ENCODE measurements around the gene NTHL1. TPM values are rescaled to one million over a fixed set of nuclear protein-coding genes. Genes with fewer than 3 reads are reported as not detected.

Gene NTHL1
- total RNA-seq, 1 donor from 2014 or later = 44.0 TPM

DNA sequence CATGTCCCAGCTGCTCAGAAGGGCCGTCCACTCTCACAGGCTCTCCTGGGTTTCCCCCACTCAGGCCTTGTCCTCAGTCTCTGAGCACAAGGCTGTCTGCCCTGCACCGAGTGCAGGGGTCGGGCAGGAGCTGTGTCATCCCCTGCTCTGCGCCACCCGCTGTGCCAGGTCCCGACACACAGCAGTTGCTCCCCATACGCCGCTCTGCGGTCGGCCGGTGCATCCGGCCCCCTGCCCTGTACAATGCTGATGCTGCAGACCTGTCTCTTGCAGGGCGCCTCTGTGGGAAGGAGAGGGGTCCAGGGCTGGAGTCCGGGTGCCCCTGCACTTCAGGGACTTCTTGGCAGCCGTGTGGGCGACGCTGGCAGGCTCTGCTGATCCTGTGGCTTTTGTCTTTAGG lies 6.3 kb upstream of the NTHL1 start:
- TF ChIP-seq, protein P1, sequence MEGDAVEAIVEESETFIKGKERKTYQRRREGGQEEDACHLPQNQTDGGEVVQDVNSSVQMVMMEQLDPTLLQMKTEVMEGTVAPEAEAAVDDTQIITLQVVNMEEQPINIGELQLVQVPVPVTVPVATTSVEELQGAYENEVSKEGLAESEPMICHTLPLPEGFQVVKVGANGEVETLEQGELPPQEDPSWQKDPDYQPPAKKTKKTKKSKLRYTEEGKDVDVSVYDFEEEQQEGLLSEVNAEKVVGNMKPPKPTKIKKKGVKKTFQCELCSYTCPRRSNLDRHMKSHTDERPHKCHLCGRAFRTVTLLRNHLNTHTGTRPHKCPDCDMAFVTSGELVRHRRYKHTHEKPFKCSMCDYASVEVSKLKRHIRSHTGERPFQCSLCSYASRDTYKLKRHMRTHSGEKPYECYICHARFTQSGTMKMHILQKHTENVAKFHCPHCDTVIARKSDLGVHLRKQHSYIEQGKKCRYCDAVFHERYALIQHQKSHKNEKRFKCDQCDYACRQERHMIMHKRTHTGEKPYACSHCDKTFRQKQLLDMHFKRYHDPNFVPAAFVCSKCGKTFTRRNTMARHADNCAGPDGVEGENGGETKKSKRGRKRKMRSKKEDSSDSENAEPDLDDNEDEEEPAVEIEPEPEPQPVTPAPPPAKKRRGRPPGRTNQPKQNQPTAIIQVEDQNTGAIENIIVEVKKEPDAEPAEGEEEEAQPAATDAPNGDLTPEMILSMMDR (IDR thresholded peaks at IDR 0.05; ENCODE audit: insufficient read depth, low read length, severe bottlenecking) = no peak
- Histone ChIP-seq H3K36me3 (ENCODE audit: control insufficient read depth, insufficient read depth, low read length) (peaks cover 23% of the 10 kb centered on the region), H3K27me3 (ENCODE audit: control insufficient read depth, insufficient read depth, low read length) (no peaks in the 10 kb centered on the region), H3K4me3 (ENCODE audit: low read depth, low read length) (no peak overlapping the region)
- FAIRE-seq (no peak), DNase-seq (ENCODE audit: low read depth) (no peak)

DNA sequence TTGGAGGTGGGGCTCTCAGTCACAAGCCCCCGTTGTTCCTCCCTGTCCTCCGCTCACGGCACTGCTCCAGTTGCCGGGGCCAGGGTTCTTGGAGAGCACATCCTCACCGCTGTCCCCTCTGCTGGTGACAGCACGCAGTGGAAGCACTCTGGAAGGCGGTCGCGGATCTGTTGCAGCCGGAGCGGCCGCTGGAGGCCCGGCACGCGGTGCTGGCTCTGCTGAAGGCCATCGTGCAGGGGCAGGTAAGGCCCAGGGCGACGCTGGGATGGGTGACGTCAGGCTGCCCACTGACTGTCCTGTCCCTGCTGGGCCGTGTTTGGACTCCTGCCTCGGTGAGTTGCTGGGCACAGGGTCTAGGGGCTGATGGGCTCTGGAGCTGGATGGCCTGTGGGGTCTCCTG lies 5.6 kb upstream of the NTHL1 start:
- no peak for DNase-seq (ENCODE audit: low read depth)
- peaks cover 21% of the 10 kb centered on the region for H3K36me3 ChIP-seq (ENCODE audit: control insufficient read depth, insufficient read depth, low read length)
- H3K27me3 ChIP-seq (ENCODE audit: control insufficient read depth, insufficient read depth, low read length) = no peaks in the 10 kb centered on the region
- H3K4me3 ChIP-seq (ENCODE audit: low read depth, low read length) = no peak overlapping the region
- TF ChIP-seq, protein P1 (IDR thresholded peaks at IDR 0.05; ENCODE audit: insufficient read depth, low read length, severe bottlenecking) = no peak
- FAIRE-seq = no peak

DNA sequence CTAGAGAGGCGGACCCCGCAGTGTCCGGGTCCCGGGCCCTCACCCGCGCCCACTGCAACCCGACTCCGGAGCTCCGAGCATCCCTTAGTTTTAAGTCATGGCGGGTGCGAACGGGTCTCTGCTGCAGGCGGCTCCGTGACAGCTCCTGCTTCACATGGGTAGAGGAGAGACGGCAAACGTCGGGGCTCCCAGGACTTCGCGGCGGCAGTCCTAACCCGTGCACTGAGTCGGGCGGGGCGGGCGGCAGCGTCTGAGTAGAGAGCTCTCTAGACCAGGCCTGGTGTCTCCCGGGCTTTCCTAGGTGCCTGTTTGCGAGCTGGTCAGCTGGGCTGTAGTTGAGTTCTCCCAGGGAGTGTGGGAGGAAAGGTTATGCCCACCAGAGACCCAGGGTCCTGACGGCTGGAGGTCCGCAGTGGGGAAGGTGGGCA lies 496 bp upstream of the NTHL1 start:
- TF ChIP-seq, protein P1 (IDR thresholded peaks at IDR 0.05; ENCODE audit: insufficient read depth, low read length, severe bottlenecking) = no peak
- Histone ChIP-seq H3K27me3 (ENCODE audit: control insufficient read depth, insufficient read depth, low read length) (no peaks in the 10 kb centered on the region), H3K4me3 (ENCODE audit: low read depth, low read length) (peak overlapping the region; percentile 80), H3K36me3 (ENCODE audit: control insufficient read depth, insufficient read depth, low read length) (peaks cover 9% of the 10 kb centered on the region)
- no peak for FAIRE-seq
- no peak for DNase-seq (ENCODE audit: low read depth)

- TF ChIP-seq, protein P1 (IDR thresholded peaks at IDR 0.05; ENCODE audit: insufficient read depth, low read length, severe bottlenecking) = no peak
- DNase-seq (ENCODE audit: low read depth) (no peak), FAIRE-seq (no peak)
- H3K27me3 ChIP-seq (ENCODE audit: control insufficient read depth, insufficient read depth, low read length) = no peaks in the 10 kb centered on the region
- peaks cover 3% of the 10 kb centered on the region for H3K36me3 ChIP-seq (ENCODE audit: control insufficient read depth, insufficient read depth, low read length)
- H3K4me3 ChIP-seq (ENCODE audit: low read depth, low read length) = peak overlapping the region; percentile 80
Observed at GRCh38 chr16:2046893-2047329, 723 bp downstream of the NTHL1 start.

- DNase-seq (ENCODE audit: low read depth) (no peak), FAIRE-seq (no peak)
- Histone ChIP-seq H3K36me3 (ENCODE audit: control insufficient read depth, insufficient read depth, low read length) (no peaks in the 10 kb centered on the region), H3K4me3 (ENCODE audit: low read depth, low read length) (no peak overlapping the region), H3K27me3 (ENCODE audit: control insufficient read depth, insufficient read depth, low read length) (no peaks in the 10 kb centered on the region)
- TF ChIP-seq, protein P1 (IDR thresholded peaks at IDR 0.05; ENCODE audit: insufficient read depth, low read length, severe bottlenecking) = no peak
Observed at GRCh38 chr16:2045965-2046892, 1.4 kb downstream of the NTHL1 start.
